ENCODE results near the gene SMAD6. TPM values are rescaled to one million over a fixed set of nuclear protein-coding genes. Genes with fewer than 3 reads are reported as not detected.

Gene SMAD6
- polyA plus RNA-seq, 1 of the 3 experiments (the other 2 are of a cell fraction): 4.5 TPM

GRCh38 chr15:66761726-66762595 lies 59.9 kb downstream of the SMAD6 start:
- POLR2A ChIA-PET: no interaction called here
- no peak for DNase-seq
- 76% methylated on average over 17 of the region's 17 CpGs for WGBS (ENCODE audit: low lambda C conversion rate)

More at GRCh38 chr15:66761726-66762595, 59.9 kb downstream of the SMAD6 start:
- Histone ChIP-seq H2AFZ (ENCODE audit: low read depth) (no peak overlapping the region), H3K4me1 (ENCODE audit: control insufficient read depth in 1 of 2, insufficient read depth in 2 of 2, low read depth in 1 of 2, low read length in 1 of 2) (peaks cover 26 to 51% of the 10 kb centered on the region in 2 experiments), H3K27ac (ENCODE audit: low read depth in 2 of 2, low read length in 1 of 2) (peak overlapping the region in 1 of 2 experiments; percentile 20; a peak in 1 of 4 replicates), H3F3A (replicated peaks; ENCODE audit: insufficient read depth) (peaks cover 43% of the 10 kb centered on the region), H4K20me1 (ENCODE audit: insufficient read depth) (peaks cover 66% of the 10 kb centered on the region), H3K27me3 (ENCODE audit: insufficient read depth) (no peaks in the 10 kb centered on the region), H3K9me2 (no peaks in the 10 kb centered on the region), H3K9ac (no peak overlapping the region), H3K9me3 (no peaks in the 10 kb centered on the region), H3K4me2 (no peak overlapping the region), H3K36me3 (replicated peaks in 1 of 2; ENCODE audit: control insufficient read depth in 1 of 2, insufficient read depth in 2 of 2, low read length in 1 of 2) (peaks cover 0 to 3% of the 10 kb centered on the region in 2 experiments), H3K4me3 (ENCODE audit: low read depth in 2 of 2, low read length in 1 of 2) (no peak overlapping the region), H3K79me2 (ENCODE audit: insufficient read depth) (peaks cover 95% of the 10 kb centered on the region)
- TF ChIP-seq, protein P1, sequence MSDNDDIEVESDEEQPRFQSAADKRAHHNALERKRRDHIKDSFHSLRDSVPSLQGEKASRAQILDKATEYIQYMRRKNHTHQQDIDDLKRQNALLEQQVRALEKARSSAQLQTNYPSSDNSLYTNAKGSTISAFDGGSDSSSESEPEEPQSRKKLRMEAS (IDR thresholded peaks at IDR 0.05; ENCODE audit: low read depth): no peak
- TF ChIP-seq EP300 (IDR thresholded peaks at IDR 0.05; ENCODE audit: borderline replicate concordance in 1 of 2, low read depth in 1 of 2, low read length in 1 of 2): no peak
- no peak for TF ChIP-seq MXI1 (IDR thresholded peaks at IDR 0.05; ENCODE audit: low read depth, low read length)
- TF ChIP-seq EZH2phosphoT487 (IDR thresholded peaks at IDR 0.05; ENCODE audit: borderline replicate concordance, low read depth): no peak
- no peak for TF ChIP-seq CTCF (IDR thresholded peaks at IDR 0.05)
- peak; percentile 73 for TF ChIP-seq NFIC (IDR thresholded peaks at IDR 0.05; ENCODE audit: borderline replicate concordance)
- no peak for TF ChIP-seq ZBTB33 (IDR thresholded peaks at IDR 0.05; ENCODE audit: borderline replicate concordance, low read depth)
- no peak for TF ChIP-seq POLR2AphosphoS5 (IDR thresholded peaks at IDR 0.05; ENCODE audit: low read depth, low read length)
- CTCF ChIA-PET: interaction anchor here (1.0 to 5.1 kb wide), 3 partner anchors 12 to 263 kb away, joined by 3 to 27 read pairs (median 3); no protein-coding TSS in a partner anchor

Data from SK-N-SH (cell line).